ENCODE results near the gene IL36A. TPM values are rescaled to one million over a fixed set of nuclear protein-coding genes. Genes with fewer than 3 reads are reported as not detected.

IL36A gene
- total and polyA plus RNA-seq, 7 donors, result not detected

DNA sequence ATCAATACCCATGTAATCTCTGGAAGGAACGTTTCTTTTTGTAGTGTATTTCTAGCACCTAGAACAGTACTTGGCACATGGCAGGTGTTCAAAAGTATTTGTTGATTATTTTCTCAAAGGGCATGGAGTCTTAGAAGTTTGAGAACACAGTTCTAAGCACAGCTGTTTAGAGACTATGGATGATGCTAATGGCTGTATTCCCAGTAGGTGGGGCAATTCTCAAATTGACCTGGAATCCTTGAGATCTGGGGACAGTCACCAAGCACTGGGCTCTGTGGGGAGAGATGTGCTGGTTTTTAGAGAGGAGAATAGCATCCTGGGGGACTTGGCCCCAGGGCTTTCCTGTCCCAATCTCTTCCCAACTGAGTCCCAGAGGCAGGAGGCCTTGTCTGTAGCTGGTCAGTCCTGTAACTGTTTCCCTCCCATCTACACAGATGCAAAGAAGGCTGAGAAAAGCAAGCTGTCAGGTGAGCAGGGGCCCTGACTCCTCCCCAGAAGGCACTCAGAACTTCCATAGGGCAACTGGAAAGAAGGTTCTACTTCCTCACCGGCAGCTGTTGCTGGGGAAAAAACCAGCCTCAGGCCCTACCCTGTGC lies 44.9 kb upstream of the IL36A start:
- no peaks in the 10 kb centered on the region for H3K27me3 ChIP-seq
- no peak for TF ChIP-seq EP300 (IDR thresholded peaks at IDR 0.05)
- TF ChIP-seq, protein P1, sequence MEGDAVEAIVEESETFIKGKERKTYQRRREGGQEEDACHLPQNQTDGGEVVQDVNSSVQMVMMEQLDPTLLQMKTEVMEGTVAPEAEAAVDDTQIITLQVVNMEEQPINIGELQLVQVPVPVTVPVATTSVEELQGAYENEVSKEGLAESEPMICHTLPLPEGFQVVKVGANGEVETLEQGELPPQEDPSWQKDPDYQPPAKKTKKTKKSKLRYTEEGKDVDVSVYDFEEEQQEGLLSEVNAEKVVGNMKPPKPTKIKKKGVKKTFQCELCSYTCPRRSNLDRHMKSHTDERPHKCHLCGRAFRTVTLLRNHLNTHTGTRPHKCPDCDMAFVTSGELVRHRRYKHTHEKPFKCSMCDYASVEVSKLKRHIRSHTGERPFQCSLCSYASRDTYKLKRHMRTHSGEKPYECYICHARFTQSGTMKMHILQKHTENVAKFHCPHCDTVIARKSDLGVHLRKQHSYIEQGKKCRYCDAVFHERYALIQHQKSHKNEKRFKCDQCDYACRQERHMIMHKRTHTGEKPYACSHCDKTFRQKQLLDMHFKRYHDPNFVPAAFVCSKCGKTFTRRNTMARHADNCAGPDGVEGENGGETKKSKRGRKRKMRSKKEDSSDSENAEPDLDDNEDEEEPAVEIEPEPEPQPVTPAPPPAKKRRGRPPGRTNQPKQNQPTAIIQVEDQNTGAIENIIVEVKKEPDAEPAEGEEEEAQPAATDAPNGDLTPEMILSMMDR (IDR thresholded peaks at IDR 0.05), result no peak
- TF ChIP-seq POLR2AphosphoS5 (IDR thresholded peaks at IDR 0.05), result no peak
- TF ChIP-seq POLR2A (IDR thresholded peaks at IDR 0.05), result no peak
- H3K4me3 ChIP-seq, result no peak overlapping the region
- H3K4me1 ChIP-seq, result no peaks in the 10 kb centered on the region
- intact Hi-C loops (cut with DNase I), result no loop called here
- no peak for DNase-seq
- H3K9me3 ChIP-seq, result no peaks in the 10 kb centered on the region
- H3K36me3 ChIP-seq, result no peaks in the 10 kb centered on the region
- H3K27ac ChIP-seq, result no peak overlapping the region
- 72 to 83% methylated on average over 2 of the region's 2 CpGs for WGBS, 2 donors

DNA sequence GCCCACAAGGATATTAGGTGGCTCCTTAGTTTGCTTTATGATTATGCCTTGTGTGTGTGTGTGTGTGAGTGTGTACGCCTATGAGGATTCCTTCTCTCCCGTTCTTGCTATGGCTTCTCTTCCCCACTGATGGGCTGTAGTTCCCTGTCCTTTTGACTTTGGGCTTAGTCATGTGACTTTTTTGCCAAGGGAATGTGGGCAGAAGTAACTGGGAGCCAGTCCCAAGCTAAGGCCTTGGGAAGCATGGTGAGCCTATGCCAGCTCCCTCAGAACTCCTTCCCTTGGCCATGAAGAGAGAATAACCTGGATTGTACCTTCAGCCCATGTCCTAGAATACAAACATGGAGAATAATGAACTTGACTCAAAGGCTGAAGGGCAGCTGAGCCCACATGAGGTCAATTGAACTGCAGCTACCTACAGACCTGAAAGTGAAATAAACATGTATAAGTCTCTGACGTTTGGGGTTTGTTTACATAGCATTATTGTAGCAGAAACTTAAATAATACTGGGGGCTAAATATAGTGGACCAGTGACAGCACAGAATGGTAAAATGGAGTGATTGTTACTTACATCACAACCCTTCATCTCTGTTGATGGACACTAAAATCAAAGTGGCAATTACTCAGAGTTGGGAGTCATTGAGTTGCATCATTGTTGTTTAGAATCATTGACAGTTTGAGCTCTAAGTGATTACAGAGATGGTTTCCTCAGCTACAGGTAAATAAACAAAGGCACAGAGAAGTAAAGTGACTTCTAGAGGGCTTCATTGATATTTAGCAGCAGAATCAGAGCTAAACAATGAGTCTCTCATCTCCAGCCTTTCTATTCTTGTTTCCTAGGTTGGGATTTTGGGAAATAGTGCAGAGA lies 42.7 kb upstream of the IL36A start:
- no peaks in the 10 kb centered on the region for H3K36me3 ChIP-seq
- TF ChIP-seq POLR2A (IDR thresholded peaks at IDR 0.05) (no peak), EP300 (IDR thresholded peaks at IDR 0.05) (no peak), POLR2AphosphoS5 (IDR thresholded peaks at IDR 0.05) (no peak)
- TF ChIP-seq, protein P1 (IDR thresholded peaks at IDR 0.05), result no peak
- intact Hi-C loops (cut with DNase I), result no loop called here
- H3K4me1 ChIP-seq, result no peaks in the 10 kb centered on the region
- H3K9me3 ChIP-seq, result no peaks in the 10 kb centered on the region
- no peak overlapping the region for H3K27ac ChIP-seq
- no peak overlapping the region for H3K4me3 ChIP-seq
- no peaks in the 10 kb centered on the region for H3K27me3 ChIP-seq
- no peak for DNase-seq
- 71 to 80% methylated on average over 3 of the region's 3 CpGs for WGBS, 2 donors

DNA sequence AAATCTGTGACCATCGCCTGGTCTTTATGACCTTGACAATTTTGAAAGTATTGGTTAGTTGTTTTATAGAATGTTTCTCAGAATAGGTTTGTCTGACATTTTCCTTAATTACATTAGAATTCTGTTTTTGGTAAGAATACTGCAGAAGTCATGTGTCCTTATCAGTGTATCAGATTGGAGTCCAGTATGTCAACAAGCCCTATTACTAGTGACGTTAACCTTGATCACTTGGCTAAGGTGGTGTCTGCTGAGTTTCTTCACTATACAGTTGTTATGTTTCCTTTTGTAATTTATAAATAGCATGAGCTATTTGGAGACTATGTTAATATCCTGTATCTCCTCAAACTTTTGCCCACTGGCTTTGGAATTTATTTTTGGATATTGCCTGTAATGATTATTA lies 38.2 kb upstream of the IL36A start:
- no peaks in the 10 kb centered on the region for H3K36me3 ChIP-seq
- intact Hi-C loops (cut with DNase I), result no loop called here
- H3K4me3 ChIP-seq, result no peak overlapping the region
- WGBS, 2 donors, result 87 to 89% methylated on average over 2 of the region's 2 CpGs
- H3K27ac ChIP-seq, result no peak overlapping the region
- no peak for DNase-seq
- H3K9me3 ChIP-seq, result no peaks in the 10 kb centered on the region
- no peaks in the 10 kb centered on the region for H3K27me3 ChIP-seq
- no peaks in the 10 kb centered on the region for H3K4me1 ChIP-seq
- TF ChIP-seq POLR2AphosphoS5 (IDR thresholded peaks at IDR 0.05) (no peak), EP300 (IDR thresholded peaks at IDR 0.05) (no peak)

DNA sequence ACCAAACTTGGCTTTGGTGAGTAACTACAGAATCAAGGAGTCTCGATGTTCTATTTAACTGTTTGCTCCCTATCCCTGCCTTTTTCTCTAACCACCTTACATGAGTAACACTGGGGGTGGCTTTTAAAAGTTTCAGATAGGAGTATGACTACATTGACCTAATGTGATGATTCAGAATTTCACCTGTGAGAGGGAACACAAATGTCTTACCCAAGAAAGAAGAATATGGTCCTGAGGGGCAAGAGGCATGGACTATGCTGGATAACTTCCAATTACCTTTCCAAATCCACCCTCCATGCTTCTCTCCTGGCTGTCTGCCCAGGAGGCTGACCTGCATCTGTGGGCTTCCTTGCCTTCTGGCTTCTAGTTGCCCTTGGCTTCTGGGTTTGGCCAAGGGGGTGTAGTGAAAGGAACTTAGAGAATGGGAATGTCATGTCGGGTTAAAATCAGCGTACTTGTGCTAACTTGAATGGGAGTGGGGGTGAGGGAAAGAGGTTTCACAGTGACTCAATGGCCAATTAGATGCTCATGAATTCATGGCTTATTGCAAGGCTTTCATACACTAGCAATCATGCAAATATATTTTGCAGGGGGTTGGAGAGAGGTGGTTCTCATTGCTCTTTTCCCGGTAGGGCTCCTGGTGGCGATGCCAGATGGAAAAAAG lies 32.7 kb upstream of the IL36A start:
- Histone ChIP-seq H3K4me1 (no peaks in the 10 kb centered on the region), H3K4me3 (no peak overlapping the region), H3K9me3 (no peaks in the 10 kb centered on the region), H3K27ac (no peak overlapping the region), H3K36me3 (no peaks in the 10 kb centered on the region), H3K27me3 (no peaks in the 10 kb centered on the region)
- no peak for TF ChIP-seq POLR2A (IDR thresholded peaks at IDR 0.05)
- no peak for TF ChIP-seq POLR2AphosphoS5 (IDR thresholded peaks at IDR 0.05)
- TF ChIP-seq EP300 (IDR thresholded peaks at IDR 0.05), result no peak
- TF ChIP-seq, protein P1 (IDR thresholded peaks at IDR 0.05), result no peak
- no peak for DNase-seq
- intact Hi-C loops (cut with DNase I), result no loop called here
- 93 to 95% methylated on average over 5 of the region's 5 CpGs for WGBS, 2 donors

DNA sequence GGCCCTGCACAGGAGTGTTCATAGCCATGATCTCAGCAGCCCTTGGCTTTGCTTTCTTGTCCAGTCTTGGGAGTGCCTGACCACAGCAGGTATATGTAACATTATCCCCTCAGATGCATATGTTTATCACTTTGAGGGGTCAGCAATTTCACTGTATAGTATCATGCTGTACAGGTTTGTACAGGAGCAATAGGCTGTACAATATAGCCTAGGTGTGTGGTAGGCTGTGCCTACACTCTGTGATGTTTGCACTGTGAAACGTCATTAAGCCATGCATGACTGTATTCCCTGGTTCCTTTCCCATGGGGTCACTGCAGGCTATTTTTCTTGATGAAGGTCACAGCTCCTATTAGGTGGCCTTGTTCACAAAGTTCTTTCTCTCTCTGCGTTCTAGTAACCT lies 32.1 kb upstream of the IL36A start:
- H3K4me1 ChIP-seq, result no peaks in the 10 kb centered on the region
- DNase-seq, result no peak
- WGBS, 2 donors, result 48 to 73% methylated on average over 2 of the region's 2 CpGs
- no peaks in the 10 kb centered on the region for H3K9me3 ChIP-seq
- no peak overlapping the region for H3K27ac ChIP-seq
- no peaks in the 10 kb centered on the region for H3K27me3 ChIP-seq
- no peaks in the 10 kb centered on the region for H3K36me3 ChIP-seq
- intact Hi-C loops (cut with DNase I), result no loop called here
- H3K4me3 ChIP-seq, result no peak overlapping the region
- TF ChIP-seq POLR2AphosphoS5 (IDR thresholded peaks at IDR 0.05) (no peak), POLR2A (IDR thresholded peaks at IDR 0.05) (no peak), EP300 (IDR thresholded peaks at IDR 0.05) (no peak)
- TF ChIP-seq, protein P1 (IDR thresholded peaks at IDR 0.05), result no peak

Measured in sigmoid colon (tissue), 7 donors.